Measurements from ENCODE around the gene TSNAX.

GRCh38 chr1:231594749-231595148, 66.3 kb downstream of the TSNAX start:
- TF ChIP-seq POLR2AphosphoS5 (IDR thresholded peaks at IDR 0.05) (no peak), CTCF (IDR thresholded peaks at IDR 0.05) (no peak), POLR2A (IDR thresholded peaks at IDR 0.05) (no peak)
